Neutrophil (primary cell): ENCODE data around the gene CPHXL.

Experiments used
- H3K27ac ChIP-seq: fragments of 200-600 bp; sonication (generic); 2 replicates; pipeline ENCODE4 v1.5.1; 2016; ENCODE audit warnings: mild to moderate bottlenecking, moderate library complexity
- H3K27me3 ChIP-seq: fragments of 200-600 bp; sonication (generic); 2 replicates; pipeline ENCODE4 v1.6.0; 2016; ENCODE audit warnings: mild to moderate bottlenecking
- H3K36me3 ChIP-seq: fragments of 200-600 bp; sonication (generic); 2 replicates; pipeline ENCODE4 v1.5.1; 2017
- H3K4me1 ChIP-seq, 2 experiments: fragments of 200-600 bp in 1 of 2; sonication (generic) in 1 of 2; 1 replicate in 1 of 2; 2 replicates in 1 of 2; pipeline versions ENCODE4 v1.5.1 to v1.6.1; 2013 to 2016; ENCODE audit warnings: low read depth in 1 of 2, low read length in 1 of 2, mild to moderate bottlenecking in 1 of 2, moderate library complexity in 1 of 2; ENCODE audit not compliant: control insufficient read depth in 1 of 2, insufficient read depth in 1 of 2
- H3K4me3 ChIP-seq, 2 experiments: fragments of 200-600 bp in 1 of 2; sonication (generic) in 1 of 2; 1 replicate in 1 of 2; 2 replicates in 1 of 2; pipeline ENCODE4 v1.5.1; 2013 to 2016; ENCODE audit warnings: low read depth in 1 of 2, low read length in 1 of 2, mild to moderate bottlenecking in 1 of 2, moderate library complexity in 1 of 2
- H3K9me3 ChIP-seq: fragments of 200-600 bp; sonication (generic); 2 replicates; pipeline ENCODE4 v1.5.1; 2016
- CTCF ChIP-seq: fragments of 200-600 bp; sonication (generic); IDR thresholded peaks from 2 replicates; pipeline ENCODE4 v1.5.1; 2016; ENCODE audit warnings: antibody characterized with exemption

Gene CPHXL

GRCh38 chr16:75762746-75763145 is 36.5 kb upstream of the CPHXL start:
- Histone ChIP-seq H3K27ac (no peak overlapping the region), H3K36me3 (no peaks in the 10 kb centered on the region), H3K4me1 (no peaks in the 10 kb centered on the region), H3K4me3 (no peak overlapping the region), H3K27me3 (peaks cover 24% of the 10 kb centered on the region), H3K9me3 (no peaks in the 10 kb centered on the region)
- no peak for TF ChIP-seq CTCF

GRCh38 chr16:75761108-75761507 is 34.8 kb upstream of the CPHXL start:
- Histone ChIP-seq H3K9me3 (no peaks in the 10 kb centered on the region), H3K27ac (no peak overlapping the region), H3K27me3 (peaks cover 11% of the 10 kb centered on the region), H3K4me1 (no peaks in the 10 kb centered on the region), H3K4me3 (no peak overlapping the region), H3K36me3 (no peaks in the 10 kb centered on the region)
- no peak for TF ChIP-seq CTCF

GRCh38 chr16:75760018-75760519 is 33.8 kb upstream of the CPHXL start:
- H3K4me1 ChIP-seq = no peaks in the 10 kb centered on the region
- TF ChIP-seq CTCF = no peak
- H3K27me3 ChIP-seq = peaks cover 2% of the 10 kb centered on the region
- H3K36me3 ChIP-seq = no peaks in the 10 kb centered on the region
- no peak overlapping the region for H3K4me3 ChIP-seq
- H3K27ac ChIP-seq = no peak overlapping the region
- H3K9me3 ChIP-seq = no peaks in the 10 kb centered on the region

GRCh38 chr16:75758215-75758614 is 31.9 kb upstream of the CPHXL start:
- Histone ChIP-seq H3K27me3 (no peaks in the 10 kb centered on the region), H3K4me1 (no peaks in the 10 kb centered on the region), H3K4me3 (no peak overlapping the region), H3K36me3 (no peaks in the 10 kb centered on the region), H3K9me3 (no peaks in the 10 kb centered on the region), H3K27ac (no peak overlapping the region)
- TF ChIP-seq CTCF = no peak

- no peaks in the 10 kb centered on the region for H3K36me3 ChIP-seq
- no peak overlapping the region for H3K4me3 ChIP-seq
- no peak for TF ChIP-seq CTCF
- no peaks in the 10 kb centered on the region for H3K9me3 ChIP-seq
- H3K27ac ChIP-seq = no peak overlapping the region
- no peaks in the 10 kb centered on the region for H3K4me1 ChIP-seq
- no peaks in the 10 kb centered on the region for H3K27me3 ChIP-seq
Measured at GRCh38 chr16:75754141-75754540, 27.9 kb upstream of the CPHXL start.

GRCh38 chr16:75750528-75750927 is 24.2 kb upstream of the CPHXL start:
- no peak for TF ChIP-seq CTCF
- Histone ChIP-seq H3K36me3 (no peaks in the 10 kb centered on the region), H3K27me3 (no peaks in the 10 kb centered on the region), H3K27ac (no peak overlapping the region), H3K4me1 (no peaks in the 10 kb centered on the region), H3K4me3 (no peak overlapping the region), H3K9me3 (no peaks in the 10 kb centered on the region)
